ENCODE measurements around the gene PPP1R18. TPM values are rescaled to one million over a fixed set of nuclear protein-coding genes. Genes with fewer than 3 reads are reported as not detected.

The PPP1R18 gene
- total RNA-seq, 1 donor from 2014 or later, result 71.0 TPM

DNA sequence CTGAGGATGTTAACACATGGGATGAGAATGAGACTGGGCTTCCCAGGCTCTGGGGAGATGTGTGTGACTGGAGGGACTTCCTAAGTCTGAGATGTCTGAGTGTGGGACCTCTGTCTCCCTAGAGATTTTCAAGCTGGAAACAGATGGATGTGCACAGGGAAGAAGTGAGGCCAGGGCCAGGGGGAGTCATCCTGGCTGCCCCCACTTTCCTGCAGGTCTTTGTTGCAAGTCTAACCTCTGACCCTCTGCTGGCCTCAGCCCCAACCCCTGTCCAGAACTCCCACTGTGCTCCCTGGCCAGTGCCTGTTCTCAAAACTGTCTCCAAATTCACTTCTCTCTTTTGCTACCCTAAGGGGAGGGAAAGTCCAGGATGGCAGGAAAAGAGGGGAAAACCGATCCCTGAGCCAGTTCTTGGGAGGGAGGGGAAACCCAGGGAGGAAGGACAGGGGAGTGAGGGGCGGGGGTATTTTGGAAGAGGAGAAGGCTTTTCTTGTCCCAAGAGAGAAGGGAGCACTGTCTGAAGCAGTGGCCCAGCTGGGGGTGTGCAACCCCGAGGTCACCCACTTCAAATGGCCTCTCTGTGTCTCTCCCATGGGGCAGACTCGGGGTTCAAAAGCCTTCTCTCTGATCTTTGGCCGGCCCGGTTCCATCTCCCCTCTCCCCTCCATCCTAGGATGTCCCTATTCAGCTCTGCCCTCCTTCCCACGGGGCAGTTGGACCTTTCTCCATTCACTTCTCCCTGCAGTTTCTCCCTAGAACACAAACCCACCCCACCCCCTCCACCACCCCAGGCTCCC, 3.1 kb downstream of the PPP1R18 start:
- Mint-ChIP-seq H3K9me3 (no peaks in the 10 kb centered on the region), H3K4me3 (peak overlapping the region; percentile 90), H3K27ac (ENCODE audit: unreplicated experiment) (no peak overlapping the region), H3K27me3 (ENCODE audit: low read depth) (no peaks in the 10 kb centered on the region), H3K36me3 (ENCODE audit: low read depth) (peaks cover 8% of the 10 kb centered on the region), H3K4me1 (peaks cover 81% of the 10 kb centered on the region)
- DNase-seq (ENCODE audit: low read depth, low spot score), result no peak
- TF ChIP-seq, protein P1, sequence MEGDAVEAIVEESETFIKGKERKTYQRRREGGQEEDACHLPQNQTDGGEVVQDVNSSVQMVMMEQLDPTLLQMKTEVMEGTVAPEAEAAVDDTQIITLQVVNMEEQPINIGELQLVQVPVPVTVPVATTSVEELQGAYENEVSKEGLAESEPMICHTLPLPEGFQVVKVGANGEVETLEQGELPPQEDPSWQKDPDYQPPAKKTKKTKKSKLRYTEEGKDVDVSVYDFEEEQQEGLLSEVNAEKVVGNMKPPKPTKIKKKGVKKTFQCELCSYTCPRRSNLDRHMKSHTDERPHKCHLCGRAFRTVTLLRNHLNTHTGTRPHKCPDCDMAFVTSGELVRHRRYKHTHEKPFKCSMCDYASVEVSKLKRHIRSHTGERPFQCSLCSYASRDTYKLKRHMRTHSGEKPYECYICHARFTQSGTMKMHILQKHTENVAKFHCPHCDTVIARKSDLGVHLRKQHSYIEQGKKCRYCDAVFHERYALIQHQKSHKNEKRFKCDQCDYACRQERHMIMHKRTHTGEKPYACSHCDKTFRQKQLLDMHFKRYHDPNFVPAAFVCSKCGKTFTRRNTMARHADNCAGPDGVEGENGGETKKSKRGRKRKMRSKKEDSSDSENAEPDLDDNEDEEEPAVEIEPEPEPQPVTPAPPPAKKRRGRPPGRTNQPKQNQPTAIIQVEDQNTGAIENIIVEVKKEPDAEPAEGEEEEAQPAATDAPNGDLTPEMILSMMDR (conservative IDR thresholded peaks at IDR 0.05), result no peak

DNA sequence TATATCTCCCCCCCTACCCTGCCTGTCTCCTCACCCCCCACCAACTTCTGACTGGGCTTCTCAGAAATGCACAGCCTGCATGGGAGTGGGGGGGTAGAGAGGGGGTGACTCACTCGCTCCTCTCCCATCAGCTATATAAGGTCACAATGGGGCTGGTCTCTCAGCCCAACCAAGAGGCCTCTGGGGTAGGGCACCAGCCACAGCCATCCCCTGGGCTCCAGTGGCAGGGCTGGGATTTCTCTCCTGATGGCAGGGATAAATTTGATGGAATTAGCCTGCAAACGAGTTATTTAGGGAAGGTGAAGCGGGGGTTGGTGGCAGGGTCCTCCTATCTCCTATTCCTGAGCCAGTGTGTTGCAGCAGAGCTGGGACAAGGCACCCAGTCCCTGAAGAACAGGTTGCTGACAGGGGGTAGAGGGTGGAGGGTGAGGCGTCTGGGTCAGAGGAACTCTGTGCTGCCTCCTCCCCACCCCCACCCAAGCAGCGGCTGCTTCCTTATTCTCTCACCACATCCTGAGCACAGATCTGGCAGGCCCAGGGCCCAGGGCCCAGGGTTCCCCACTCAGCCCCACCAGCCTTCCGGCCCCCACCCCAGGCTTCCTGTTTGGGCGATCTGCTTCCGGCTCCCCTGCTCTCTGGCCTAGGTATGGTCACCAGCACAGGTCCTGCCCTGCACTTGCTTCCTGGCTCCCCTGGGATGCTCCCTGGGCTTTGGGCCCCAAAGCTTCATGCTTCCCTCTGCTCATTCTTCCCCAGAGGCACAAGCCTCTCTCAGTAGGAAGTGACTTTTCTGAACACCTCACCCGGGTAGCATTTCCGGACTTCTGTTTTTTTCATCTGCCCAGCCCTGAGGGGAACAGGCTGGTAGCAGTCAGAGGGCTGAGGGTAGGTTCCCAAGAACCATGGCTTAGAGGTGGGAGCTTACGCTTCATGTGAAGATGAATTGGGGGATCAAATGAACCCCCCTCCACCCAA, 4.0 kb downstream of the PPP1R18 start:
- DNase-seq (ENCODE audit: low read depth, low spot score), result no peak
- Mint-ChIP-seq H3K9me3 (no peaks in the 10 kb centered on the region), H3K4me1 (peaks cover 71% of the 10 kb centered on the region), H3K27ac (ENCODE audit: unreplicated experiment) (no peak overlapping the region), H3K4me3 (peak overlapping the region; percentile 90), H3K27me3 (ENCODE audit: low read depth) (no peaks in the 10 kb centered on the region), H3K36me3 (ENCODE audit: low read depth) (peaks cover 8% of the 10 kb centered on the region)
- TF ChIP-seq, protein P1 (conservative IDR thresholded peaks at IDR 0.05), result no peak

DNA sequence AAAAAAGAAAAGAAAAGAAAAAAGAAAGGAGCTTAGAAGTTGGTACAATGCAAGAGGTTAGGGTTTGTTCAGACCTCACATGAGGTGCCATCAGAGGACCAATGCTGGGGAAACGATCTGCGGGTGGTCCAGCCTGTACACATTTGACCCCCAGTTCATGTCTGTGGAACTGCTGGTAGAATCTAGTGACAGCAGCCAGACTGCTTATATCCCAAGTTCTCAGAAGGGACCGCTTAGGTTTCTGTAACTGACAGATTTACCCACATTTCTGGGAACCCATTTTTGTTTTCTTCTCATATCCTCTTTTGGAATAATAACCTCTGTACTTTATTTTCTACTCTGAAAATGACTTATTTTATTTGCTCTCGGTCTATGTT, 4.7 kb downstream of the PPP1R18 start:
- H3K36me3 Mint-ChIP-seq (ENCODE audit: low read depth), result peaks cover 8% of the 10 kb centered on the region
- peaks cover 71% of the 10 kb centered on the region for H3K4me1 Mint-ChIP-seq
- no peaks in the 10 kb centered on the region for H3K27me3 Mint-ChIP-seq (ENCODE audit: low read depth)
- H3K9me3 Mint-ChIP-seq, result no peaks in the 10 kb centered on the region
- H3K4me3 Mint-ChIP-seq, result peak overlapping the region; percentile 90
- TF ChIP-seq, protein P1 (conservative IDR thresholded peaks at IDR 0.05), result no peak
- no peak overlapping the region for H3K27ac Mint-ChIP-seq (ENCODE audit: unreplicated experiment)
- no peak for DNase-seq (ENCODE audit: low read depth, low spot score)

DNA sequence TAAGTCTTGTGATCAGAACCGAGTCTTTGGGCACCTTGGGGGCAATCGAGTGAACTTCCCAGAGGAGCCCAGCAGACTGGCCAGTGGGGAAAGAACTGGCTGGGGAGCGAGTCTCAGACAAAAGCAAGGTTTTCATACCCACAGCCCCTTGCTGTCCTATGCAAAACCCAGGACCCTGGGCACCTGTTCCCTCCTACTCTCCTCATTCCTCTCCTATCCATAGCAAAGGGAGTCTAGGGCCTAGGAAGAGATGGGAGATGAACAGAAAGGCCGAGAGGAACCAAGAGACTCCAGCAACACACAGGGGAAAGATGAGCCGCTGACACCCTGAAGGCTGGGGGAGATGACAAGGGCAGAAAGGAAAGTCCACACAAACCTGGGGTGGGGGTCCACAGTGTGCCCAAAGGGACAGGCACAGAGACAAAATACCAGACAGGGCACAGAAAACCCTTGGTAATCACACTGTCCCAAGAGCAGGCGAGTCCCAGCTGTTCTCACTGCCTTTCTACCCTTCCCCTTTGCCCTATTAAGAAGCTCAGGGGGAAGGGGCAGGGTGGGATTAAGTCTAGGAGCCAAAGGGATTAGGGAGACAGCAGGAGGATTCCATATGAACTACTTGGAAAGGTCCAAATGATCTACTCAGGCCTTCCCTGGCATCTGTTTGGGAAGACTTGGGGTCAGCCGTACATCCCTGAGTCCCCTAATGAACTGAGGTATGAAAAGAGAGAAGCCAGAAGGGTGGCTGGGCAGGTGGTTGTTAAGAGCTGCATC, 6.5 kb downstream of the PPP1R18 start:
- H3K36me3 Mint-ChIP-seq (ENCODE audit: low read depth), result peaks cover 16% of the 10 kb centered on the region
- H3K9me3 Mint-ChIP-seq, result no peaks in the 10 kb centered on the region
- H3K4me3 Mint-ChIP-seq, result peak overlapping the region; percentile 68
- peak overlapping the region; percentile 50 for H3K27ac Mint-ChIP-seq (ENCODE audit: unreplicated experiment)
- H3K27me3 Mint-ChIP-seq (ENCODE audit: low read depth), result no peaks in the 10 kb centered on the region
- peaks cover 60% of the 10 kb centered on the region for H3K4me1 Mint-ChIP-seq
- TF ChIP-seq, protein P1 (conservative IDR thresholded peaks at IDR 0.05), result no peak
- DNase-seq (ENCODE audit: low read depth, low spot score), result no peak
